OCI-LY7 (cell line): ENCODE data around the gene NDRG2.

Experiments
- CTCF ChIP-seq: fragments of 200-600 bp; sonication (generic); conservative IDR thresholded peaks from 2 replicates; pipeline ENCODE4 v1.5.1; 2014; ENCODE audit warnings: mild to moderate bottlenecking, antibody characterized with exemption, low read length, moderate library complexity, mixed read lengths
- EZH2phosphoT487 ChIP-seq: fragments of 200-600 bp; sonication (generic); IDR thresholded peaks from 2 replicates; pipeline ENCODE4 v1.6.1; 2018; ENCODE audit warnings: low read depth, borderline replicate concordance, mild to moderate bottlenecking, mixed run types, antibody characterized with exemption, low read length, moderate library complexity, mixed read lengths

DNA sequence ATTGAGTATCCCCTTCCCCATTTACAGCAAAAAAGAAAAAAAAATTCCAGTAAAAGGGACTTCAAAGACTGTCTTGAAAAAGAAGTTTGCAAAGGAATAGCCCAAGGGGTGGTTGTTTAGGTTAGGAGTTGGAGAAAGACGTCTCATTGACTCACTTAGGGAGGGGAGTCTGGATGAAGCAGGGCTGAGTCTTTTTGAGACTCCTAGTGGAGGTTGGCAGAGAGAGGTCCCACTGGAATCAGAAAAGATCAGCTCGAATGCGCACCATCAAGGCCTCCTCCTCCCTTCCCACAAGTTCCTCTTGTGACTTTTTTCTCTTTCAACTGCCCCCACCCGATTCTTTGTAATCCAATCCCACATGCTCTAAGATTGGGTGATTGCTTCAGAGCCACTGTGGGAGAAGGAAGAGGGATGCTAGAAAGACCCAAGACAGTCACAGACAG is 47.2 kb upstream of the NDRG2 start:
- TF ChIP-seq CTCF = no peak
- TF ChIP-seq EZH2phosphoT487 = no peak
